T follicular helper cell (primary cell): ENCODE data around the gene GAS5.
"Not testable (repeated sequence)": the region's sequence is repeated elsewhere in the genome, so short reads cannot be mapped to it uniquely, and the experiment has no call there.

Source experiments
- DNase-seq: peaks from one replicate; pipeline ENCODE4 v3.0.0-alpha.2; 2020; ENCODE audit warnings: low read depth

GAS5 gene

DNA sequence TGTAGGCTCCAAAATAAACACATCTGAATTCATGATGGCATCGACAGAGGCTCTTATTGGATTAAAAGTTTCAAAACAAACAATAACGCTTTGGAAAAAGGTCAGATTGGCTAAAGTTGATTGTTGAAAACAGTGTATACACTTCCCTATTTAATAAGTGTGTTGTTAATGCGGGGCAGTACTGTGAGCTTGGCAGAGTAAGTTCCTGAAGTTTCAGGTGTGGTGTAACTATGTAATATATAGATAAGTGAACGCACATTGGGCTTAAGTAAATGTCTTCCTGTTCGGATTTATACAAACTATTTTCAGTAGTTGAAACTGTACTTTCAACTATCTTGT lies 1.2 kb upstream of the GAS5 start:
- no peak for DNase-seq

DNA sequence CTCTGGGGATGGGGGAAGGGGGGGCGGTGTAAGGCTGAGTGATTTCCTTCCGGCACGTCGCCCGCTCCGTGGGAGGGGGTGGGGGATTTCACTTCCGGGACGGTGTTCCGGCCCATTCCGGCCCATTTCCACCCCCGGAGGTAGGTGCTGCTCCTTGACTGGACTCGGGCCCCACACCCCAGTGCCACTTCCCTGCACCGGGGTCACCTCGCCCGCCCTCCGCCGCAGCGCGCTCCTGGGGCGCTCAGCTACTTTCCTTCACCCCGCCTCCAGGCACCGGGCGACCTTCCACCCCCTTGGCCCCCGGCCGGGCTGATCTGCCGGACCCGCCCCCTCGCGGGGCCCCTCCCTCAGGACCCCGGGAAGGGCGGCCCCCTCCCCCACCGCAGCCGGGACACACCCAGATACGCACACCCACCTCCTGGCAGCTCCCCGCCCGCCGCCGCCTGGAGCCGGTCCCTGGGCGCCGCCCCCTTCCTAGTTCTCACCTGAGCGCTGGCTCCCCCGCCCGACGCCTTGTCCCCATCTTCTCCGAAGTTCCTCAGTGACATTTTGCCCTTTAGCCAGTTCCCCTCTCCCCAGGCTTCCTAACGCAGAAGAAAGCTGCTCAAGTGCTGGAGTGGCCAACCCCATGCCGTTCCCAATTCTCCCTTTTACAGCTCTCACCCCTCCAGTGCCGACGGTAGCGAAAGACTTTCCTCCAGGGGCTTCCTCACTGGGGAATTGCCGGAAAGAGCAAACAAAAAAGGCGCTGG lies 654 bp upstream of the GAS5 start, which contains the start of gene ZBTB37:
TSS of gene ZBTB37 (plus strand) at position 115 of the 755 bp plus-strand sequence. CDS start 1,846 bp downstream, outside the sequence.
- peak; percentile 84 for DNase-seq

DNA sequence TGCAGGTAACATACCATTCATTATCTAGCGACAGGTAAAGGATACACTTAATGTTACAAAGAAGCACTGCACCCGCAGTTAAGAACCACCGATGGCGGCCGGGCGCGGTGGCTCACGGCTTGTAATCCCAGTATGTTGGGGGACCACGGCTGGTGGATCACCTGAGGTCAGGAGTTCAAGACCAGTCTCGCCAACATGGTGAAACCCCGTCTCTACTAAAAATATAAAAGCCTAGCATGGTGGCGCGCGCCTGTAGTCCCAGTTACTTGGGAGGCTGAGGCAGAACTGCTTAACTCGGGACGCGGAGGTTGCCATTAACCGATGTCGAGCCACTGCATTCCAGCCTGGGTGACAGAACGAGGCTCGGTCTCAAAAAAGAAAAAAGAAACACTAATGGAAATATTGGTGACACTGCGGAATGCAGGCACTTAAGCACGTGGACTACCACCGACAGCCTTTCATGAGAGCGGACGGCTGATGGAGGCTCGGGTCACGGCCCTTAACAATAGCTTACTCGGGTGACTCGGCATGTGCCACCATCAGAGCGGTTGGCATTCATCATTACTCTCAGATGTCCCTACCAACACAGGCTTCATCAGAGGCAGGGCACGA lies 542 bp downstream of the GAS5 start:
- no peak for DNase-seq

DNA sequence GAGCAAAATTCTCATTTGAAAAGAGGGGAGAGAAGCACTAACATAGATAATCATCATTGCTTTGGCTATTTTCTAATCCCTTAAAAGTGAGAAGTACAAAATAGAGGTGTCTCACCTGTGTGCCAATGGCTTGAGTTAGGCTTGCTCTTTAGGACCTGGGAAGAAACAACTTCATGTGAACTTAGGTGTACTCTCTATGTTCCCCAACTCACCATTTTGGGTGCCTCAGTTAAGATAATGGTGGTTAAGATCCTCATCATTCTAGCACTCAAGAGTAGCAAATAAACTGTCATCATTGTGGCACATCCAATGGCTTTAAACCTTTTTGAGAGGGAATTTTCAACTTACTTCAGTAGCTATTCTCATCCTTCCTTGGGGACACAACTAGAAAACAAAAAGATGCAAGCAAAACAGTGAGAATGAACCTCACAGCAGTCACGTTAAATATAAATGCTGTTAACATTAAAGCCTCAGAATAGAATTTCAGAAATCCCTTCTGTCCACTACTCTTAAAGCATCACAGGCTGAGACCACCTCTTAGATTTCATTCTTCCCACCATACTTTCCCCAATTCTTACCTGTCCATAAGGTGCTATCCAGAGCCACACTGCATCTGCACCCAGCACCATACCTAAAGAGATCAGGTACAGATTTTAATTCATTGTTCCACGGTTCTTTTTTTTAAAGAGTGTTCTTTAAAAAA lies 1.2 kb downstream of the GAS5 start:
- no peak for DNase-seq

DNA sequence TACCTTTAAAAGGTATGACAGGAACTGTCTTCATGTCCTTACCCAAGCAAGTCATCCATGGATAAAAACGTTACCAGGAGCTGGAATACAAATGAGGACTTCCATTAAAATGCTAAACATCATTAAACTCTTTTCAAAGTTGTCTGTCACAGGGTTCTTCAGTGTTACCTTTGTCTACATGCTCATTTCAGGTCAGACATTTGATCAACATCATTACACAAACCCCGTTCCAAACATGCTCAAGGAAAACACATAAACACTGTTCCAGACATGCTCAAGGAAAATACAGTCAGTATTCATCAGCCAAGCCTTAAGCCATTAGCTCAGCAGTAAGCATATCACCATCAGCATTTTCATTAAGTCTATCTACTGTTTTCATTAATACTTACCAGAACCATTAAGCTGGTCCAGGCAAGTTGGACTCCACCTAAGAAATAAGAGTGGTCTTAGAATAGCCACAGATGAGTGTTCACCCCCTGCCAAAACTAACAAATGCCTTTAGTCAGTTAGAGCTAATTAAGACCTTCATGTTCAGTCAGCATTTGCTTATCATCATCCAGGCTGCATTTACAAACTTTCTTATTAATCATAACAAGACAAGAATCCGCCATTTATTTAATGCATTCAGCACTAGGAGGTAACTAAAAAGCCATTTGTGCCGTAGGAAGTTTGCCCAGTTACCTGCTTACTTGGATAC lies 2.2 kb downstream of the GAS5 start:
- DNase-seq = no peak

DNA sequence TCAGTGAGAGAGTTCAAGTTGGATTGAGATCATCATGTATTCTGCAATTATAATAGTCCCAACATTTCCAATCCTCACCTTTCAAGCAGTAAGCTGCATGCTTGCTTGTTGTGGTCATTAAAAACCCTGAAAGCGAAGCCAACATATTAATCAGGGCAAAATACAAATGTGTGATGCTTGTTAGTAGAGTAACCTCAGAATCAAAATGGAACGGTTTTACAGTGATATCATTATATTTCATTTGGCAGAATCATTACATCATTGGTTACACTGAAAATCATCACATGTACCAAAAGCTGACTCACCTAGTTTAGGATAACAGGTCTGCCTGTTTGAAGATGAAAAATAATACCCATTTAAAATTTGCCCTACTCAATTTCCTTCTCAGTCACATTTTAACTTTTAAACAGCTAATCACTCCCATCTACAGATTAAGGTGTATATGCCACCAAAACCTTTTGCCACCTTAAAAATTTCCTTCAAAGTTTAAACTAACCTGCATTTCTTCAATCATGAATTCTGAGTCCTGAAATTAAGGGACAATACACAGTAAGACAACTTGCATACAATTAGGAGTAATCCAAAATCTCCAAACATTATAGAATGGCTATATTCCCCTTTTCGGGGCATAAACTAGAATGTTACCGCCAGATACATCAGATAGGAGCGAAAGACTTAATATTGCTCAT lies 3.5 kb downstream of the GAS5 start:
- DNase-seq = no peak

DNA sequence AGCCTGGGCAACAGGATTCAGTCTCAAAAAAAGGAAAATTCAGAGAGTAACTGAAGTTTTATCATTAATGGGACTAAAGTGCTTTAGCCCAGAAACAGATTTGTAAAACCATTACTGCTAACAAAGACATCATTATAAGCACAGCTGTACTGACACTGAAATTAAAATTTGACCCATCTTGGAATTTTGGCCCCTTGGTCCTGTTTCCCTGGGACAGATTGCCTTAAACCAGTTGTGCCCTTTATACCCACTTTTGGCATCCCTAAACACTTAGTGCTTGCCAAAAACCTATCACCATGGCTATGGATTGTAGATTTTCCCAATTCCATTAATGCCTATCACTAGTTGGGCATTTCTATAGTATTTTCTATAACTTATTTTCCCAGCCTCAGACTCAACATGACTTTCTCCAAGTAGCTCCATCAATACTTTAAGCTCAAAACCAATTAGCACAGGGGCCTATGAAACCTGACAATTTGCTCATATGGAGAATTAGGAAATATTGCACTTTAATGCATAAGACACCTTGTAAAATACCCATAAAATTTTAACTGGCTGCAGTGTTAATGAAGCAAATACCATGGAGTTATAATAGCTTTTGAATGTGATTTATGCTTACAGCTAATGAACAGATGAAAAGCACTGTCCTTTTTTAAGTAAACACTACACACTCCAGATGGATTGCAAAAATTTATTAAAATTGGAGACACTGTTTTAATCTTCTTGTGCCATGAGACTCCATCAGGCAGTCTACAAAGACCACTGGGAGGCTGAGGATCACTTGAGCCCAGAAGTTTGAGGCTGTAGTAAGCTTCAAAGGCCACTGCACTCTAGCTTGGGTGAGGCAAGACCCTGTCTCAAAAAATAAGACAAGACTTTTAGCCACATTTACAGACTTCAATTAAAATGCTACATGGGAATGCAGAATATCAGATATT lies 4.3 kb downstream of the GAS5 start:
- no peak for DNase-seq

DNA sequence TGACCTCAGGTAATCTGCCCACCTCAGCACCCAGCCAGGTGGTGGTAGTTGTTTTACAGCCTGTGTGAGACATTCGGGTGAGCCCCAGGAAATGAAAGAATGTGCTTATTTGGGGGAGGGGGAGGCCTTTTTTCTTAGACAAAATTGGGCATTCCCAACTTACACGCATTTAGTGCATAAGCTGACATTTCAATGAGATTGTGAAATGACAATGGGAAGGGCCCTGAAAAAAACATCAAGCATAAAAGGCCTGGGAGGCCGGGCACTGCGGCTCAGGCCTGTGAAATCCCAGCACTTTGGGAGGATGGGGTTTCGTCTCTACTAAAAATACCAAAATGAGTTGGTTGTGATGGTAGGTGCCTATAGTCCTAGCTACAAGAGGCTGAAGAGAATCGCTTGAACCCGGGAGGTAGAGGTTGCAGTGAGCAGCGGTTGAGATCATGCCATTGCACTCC lies 5.0 kb downstream of the GAS5 start:
- DNase-seq = no peak

DNA sequence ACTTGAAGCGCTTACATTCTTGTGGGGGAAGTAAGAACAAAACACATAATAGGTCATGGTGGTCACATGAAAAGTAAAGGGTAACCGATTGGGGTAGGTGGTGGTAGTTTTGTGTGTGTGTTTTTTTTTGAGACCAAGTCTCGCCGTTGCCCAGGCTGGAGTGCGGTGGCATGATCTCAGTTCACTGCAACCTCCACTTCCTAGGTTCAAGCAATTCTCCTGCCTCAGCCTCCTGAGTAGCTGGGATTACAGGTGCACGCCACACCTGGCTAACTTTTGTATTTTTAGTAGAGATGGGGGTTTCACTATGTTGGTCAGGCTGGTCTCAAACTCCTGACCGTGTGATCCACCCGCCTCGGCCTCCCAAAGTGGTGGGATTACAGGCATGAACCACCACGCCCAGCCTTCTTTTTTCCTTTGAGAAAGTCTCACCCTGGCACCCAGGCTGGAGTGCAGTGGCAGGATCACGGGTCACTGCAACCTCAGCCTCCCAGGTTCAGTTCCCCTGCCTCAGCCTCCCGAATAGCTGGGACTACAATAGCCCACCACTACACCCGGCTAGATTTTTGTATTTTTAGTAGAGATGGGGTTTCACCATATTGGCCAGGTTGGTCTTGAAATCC lies 5.5 kb downstream of the GAS5 start:
- DNase-seq = not testable (repeated sequence)

DNA sequence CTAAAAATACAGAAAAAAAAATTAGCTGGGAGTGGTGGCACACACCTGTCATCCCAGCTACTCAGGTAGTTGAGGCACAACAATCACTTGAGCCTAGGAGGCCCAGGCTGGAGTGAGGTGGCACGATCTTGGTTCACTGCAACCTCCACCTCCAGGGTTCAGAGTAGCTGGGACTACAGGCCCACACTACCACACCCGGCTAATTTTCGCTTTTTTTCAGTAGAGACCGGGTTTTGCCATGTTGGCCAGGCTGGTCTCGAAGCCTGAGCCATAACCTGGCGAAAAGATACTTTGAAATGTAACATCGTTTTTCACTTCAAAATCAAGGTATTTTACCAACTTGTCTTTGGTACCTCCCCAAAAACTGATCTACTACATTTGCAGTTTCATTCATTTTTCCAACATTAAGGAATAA lies 6.1 kb downstream of the GAS5 start:
- DNase-seq = no peak

DNA sequence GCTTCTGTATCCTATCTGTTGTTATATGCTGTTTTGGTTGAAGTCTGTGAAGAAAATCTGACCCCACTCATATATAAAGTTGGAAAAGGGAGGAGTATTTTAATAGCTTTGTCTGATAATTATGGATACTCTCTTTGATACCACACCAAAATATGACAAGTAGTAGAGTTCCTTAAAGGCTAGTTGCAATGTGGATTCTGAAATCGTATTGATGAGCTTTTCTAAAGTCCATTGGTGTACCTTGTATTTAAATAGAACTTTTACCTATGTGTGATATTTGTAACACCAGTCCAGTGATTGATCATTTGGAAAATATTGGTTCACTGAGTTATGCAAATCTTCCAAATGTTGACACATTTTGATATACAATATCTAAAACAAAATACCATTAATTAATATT lies 7.7 kb downstream of the GAS5 start:
- DNase-seq = no peak

DNA sequence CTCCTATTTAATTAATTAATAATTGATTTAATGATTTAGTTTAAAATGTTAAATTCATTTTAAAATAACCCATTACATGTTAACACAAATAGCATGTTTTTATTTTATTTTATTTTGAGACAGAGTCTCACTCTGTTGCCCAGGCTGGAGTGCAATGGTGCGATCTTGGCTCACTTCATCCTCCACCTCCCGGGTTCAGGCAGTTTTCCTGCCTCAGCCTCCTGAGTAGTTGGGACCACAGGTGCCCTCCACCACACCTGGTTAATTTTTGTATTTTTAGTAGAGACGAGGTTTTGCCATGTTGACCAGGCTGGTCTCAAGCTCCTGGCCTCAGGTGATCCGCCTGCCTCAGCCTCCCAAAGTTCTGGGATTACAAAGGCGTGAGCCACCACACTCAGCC lies 8.2 kb downstream of the GAS5 start:
- not testable (repeated sequence) for DNase-seq

DNA sequence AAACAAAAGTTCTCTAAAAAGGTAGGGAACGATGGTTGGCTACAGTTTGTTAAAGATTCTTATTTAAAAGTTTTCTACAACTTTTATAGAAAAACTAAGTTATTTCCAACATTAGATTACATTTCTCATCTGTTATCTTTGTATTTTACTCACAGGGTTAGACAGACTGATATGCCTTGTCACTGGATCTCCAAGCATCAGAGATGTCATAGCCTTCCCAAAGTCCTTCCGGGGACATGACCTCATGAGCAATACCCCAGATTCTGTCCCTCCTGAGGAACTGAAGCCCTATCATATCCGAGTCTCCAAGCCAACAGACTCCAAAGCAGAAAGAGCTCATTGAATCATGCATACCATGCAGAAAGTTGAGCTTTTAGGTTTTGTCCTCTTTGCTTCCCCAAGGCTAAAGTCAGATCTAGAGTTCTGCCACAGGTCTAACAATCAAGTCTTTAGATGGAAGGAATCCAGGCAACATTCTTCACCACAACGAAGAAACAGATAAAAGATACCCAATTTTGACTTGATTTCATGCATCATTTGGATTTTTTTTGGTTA lies 10.3 kb downstream of the GAS5 start:
- no peak for DNase-seq

DNA sequence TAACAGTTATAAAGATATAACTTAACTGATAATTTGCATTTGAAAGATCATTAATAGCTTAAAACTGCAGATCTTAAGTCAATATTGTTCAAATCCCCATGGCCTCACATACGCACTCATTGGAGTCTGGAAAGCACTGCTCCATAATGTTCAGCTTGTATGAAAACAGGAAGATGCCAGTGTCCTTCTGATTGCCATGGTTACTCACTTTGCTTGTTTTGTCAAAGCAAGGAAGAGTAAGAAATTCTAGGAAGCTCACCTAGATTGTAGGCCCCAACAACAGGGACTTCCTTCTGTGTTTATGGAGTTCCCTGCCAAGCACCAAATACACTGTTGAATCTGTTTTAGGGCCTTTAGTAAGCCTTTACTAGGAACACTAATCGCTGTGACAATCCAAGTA lies 10.9 kb downstream of the GAS5 start:
- no peak for DNase-seq

DNA sequence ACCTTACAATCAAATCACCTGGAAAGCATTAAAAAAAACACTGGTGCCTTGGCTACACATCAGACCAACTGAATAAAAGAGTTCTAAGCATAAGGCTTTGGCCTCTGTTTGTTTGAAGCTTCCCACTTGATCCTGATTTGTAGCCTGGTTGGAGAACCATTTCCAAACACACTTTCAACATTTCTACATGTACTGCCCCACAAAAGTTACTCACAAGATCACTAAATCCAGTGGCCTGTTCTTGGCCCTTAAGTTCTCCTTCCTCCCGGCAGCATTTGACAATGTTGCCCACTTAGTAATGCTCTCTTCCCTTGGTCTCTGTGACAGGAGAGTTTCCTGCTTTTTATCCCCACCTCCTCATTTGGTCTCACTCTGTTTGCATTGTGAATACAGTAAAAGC lies 11.8 kb downstream of the GAS5 start:
- DNase-seq = no peak

DNA sequence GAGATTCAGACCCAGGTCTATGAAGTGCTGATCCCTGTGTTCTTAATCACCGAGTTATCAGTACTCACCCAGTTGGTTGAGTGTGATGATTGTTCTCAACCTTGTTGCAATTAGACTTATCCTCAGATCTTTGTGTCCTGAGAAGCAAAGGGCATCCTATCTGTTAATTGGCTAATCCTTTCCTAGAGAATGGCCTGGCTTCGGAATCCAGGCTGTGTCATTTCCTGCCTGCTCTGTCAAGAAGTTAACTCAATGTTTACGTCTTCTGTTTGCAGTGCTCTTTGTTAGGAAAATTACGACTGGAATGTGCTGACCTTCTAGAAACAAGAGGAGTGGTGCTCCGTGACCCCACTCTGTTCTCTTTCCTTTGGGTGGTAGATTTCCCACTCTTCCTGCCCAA lies 14.7 kb downstream of the GAS5 start:
- no peak for DNase-seq

DNA sequence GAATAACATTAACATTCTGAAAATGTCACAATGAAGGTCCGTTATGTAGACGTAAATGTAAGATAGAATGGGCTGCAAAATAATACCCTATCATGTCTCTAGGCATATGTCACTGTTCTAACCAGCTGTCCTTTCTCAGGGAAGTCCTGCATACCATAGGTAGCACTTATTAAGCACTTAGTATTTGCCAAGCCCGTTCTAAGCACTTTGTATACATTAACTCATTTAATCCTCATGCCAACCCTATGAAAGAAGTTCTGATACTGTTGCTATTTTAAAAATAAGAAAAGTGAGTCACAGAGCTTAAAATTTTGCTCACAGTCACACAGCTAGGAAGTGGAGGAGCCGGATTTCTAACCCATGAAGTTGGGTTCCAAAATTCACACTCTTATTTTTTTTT lies 15.7 kb downstream of the GAS5 start:
- no peak for DNase-seq

DNA sequence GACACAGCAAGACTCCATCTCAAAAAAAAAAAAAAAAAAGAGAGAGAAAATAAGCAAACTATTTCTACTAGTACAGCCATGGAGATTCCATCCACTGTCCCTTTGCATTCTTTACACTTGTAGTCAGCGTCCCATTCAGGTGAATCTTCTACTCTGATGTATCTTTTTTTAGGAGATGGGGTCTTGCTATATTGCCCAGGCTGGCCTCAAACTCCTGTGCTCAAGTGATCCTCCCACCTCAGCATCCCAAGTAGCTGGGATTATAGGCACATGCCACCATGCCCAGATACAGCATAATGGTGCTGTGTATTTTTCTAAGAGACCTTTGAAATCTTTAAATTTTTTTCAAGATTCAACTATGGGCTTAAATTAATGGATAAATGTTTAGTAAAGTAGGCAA lies 35.0 kb downstream of the GAS5 start:
- no peak for DNase-seq

DNA sequence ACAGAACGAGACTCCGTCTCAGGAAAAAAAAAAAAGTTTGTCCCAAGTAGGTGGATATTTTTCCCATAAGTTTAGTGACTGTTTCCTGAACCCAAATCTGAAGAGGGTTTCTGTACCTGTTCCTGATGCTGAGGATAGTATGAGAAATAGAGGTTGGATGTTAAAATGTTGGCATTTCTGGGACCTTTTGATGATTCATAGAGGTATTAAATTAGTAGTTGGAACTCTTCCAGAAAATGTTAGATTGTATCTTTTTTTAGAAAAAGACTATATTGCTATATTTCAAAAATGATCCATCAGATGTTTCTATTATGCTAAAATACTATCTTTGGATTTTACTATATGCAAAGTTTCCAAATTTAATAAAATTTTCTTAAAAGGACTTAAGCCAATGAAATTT lies 40.2 kb downstream of the GAS5 start:
- no peak for DNase-seq
